Stimulated activated naive B cell treated with anti-CD40 and anti-IgM and Interleukin-4, amounts not matched to agents 10 μg/mL and 1 μg/mL and 100 μg/mL, for 72 hours (primary cell): ENCODE measurements around the gene PPEF2.
"Not testable (repeated sequence)": the region's sequence is repeated elsewhere in the genome, so short reads cannot be mapped to it uniquely, and the experiment has no call there.

Experiments used
- ATAC-seq, 2 donors: fragments of 150-1000 bp; cut with Tn5 transposase; replicated peaks; 2 replicates each; pipeline ENCODE4 v1.10.0; 2021; ENCODE audit warnings: moderate library complexity in 1 of 2
- DNase-seq: peaks from one replicate; pipeline ENCODE4 v3.0.0; 2021
- H3K27ac Mint-ChIP-seq: one replicate; pipeline ENCODE4 v1.8.0; 2022; ENCODE audit warnings: mild to moderate bottlenecking, mixed read lengths
- H3K27me3 Mint-ChIP-seq, 2 donors: one replicate each; pipeline ENCODE4 v1.8.0; 2022; ENCODE audit warnings: mixed read lengths in 2 of 2
- H3K36me3 Mint-ChIP-seq, 2 donors: one replicate each; pipeline ENCODE4 v1.8.0; 2022; ENCODE audit warnings: mixed read lengths in 2 of 2, mild to moderate bottlenecking in 1 of 2
- H3K4me1 Mint-ChIP-seq, 2 donors: one replicate each; pipeline ENCODE4 v1.8.0; 2022; ENCODE audit warnings: mixed read lengths in 2 of 2, mild to moderate bottlenecking in 1 of 2
- H3K4me3 Mint-ChIP-seq, 2 donors: one replicate each; pipeline ENCODE4 v1.8.0; 2022; ENCODE audit warnings: mild to moderate bottlenecking in 2 of 2, mixed read lengths in 2 of 2, moderate library complexity in 1 of 2
- H3K9me3 Mint-ChIP-seq, 2 donors: one replicate each; pipeline ENCODE4 v1.8.0; 2022; ENCODE audit warnings: mixed read lengths in 2 of 2, mild to moderate bottlenecking in 1 of 2

The PPEF2 gene, protein sequence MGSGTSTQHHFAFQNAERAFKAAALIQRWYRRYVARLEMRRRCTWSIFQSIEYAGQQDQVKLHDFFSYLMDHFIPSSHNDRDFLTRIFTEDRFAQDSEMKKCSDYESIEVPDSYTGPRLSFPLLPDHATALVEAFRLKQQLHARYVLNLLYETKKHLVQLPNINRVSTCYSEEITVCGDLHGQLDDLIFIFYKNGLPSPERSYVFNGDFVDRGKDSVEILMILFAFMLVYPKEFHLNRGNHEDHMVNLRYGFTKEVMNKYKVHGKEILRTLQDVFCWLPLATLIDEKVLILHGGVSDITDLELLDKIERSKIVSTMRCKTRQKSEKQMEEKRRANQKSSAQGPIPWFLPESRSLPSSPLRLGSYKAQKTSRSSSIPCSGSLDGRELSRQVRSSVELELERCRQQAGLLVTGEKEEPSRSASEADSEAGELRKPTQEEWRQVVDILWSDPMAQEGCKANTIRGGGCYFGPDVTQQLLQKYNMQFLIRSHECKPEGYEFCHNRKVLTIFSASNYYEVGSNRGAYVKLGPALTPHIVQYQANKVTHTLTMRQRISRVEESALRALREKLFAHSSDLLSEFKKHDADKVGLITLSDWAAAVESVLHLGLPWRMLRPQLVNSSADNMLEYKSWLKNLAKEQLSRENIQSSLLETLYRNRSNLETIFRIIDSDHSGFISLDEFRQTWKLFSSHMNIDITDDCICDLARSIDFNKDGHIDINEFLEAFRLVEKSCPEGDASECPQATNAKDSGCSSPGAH

DNA sequence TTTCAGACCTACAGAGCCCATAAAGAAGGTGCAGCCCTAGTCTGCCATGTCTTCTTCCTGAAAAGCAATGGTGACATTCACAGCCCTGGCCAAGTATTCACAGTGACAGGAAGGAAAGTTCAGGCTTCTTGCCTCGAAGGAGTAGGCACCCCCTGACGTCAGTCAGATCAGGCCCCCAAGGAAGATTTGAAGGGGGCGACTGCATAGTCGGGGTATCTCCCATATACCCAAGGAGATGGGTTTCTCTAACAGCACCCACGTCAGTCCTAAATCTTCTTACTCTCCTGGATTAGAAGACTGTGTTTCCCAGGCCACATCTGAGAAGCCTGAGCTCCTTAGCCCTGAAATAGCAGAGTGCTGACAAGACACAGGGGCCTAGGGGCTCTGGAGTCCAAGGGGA, at the start of gene PPEF2:
PPEF2 (minus strand) TSS at position 101 of the 400 bp plus-strand sequence. CDS start 6,127 bp downstream, outside the sequence.
- no peak for ATAC-seq

DNA sequence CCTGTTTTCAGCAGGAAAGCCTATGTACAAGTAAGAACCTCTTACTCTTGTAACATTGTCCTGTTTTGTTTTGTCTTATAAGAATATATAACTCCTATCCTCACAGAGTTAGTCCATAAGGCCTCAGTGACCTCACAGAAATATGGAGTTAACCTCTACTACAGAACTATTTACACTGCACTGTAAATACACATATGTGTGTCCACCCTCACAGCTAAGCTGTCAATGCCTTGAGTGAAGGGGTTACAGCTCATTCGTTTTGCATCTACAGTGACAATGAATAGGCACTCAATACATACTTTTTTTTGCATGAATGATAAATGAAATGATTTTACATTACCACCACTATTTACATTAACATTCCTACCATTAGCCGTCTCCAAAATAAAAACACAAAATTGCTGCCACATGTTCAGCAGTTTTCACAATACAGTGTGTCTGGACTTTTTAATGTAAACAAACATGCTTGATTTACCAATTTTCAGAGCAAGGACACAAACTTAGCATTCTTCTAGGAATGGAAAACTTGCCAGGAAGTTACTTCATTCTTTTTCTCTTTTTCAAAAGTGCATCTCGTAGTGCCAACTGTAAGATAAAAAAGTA, 48.1 kb upstream of the PPEF2 start:
- H3K27ac Mint-ChIP-seq = no peak overlapping the region
- H3K9me3 Mint-ChIP-seq = no peaks in the 10 kb centered on the region
- no peak for ATAC-seq
- no peak for DNase-seq
- no peak overlapping the region for H3K4me3 Mint-ChIP-seq
- H3K27me3 Mint-ChIP-seq = no peaks in the 10 kb centered on the region
- peaks cover 26 to 46% of the 10 kb centered on the region in 2 donors for H3K36me3 Mint-ChIP-seq
- peaks cover 10 to 18% of the 10 kb centered on the region in 2 donors for H3K4me1 Mint-ChIP-seq

More for the DNA sequence above, at the start of gene PPEF2:
- Mint-ChIP-seq H3K36me3 (peaks cover 0 to 3% of the 10 kb centered on the region in 2 donors), H3K4me3 (peak within 1 kb of the TSS in 1 of 2 donors; percentile 52), H3K4me1 (peaks cover 12 to 18% of the 10 kb centered on the region in 2 donors), H3K27me3 (peaks cover 13 to 15% of the 10 kb centered on the region in 2 donors), H3K27ac (peak within 1 kb of the TSS; percentile 60), H3K9me3 (peaks cover 2 to 4% of the 10 kb centered on the region in 2 donors)
- no peak for DNase-seq

DNA sequence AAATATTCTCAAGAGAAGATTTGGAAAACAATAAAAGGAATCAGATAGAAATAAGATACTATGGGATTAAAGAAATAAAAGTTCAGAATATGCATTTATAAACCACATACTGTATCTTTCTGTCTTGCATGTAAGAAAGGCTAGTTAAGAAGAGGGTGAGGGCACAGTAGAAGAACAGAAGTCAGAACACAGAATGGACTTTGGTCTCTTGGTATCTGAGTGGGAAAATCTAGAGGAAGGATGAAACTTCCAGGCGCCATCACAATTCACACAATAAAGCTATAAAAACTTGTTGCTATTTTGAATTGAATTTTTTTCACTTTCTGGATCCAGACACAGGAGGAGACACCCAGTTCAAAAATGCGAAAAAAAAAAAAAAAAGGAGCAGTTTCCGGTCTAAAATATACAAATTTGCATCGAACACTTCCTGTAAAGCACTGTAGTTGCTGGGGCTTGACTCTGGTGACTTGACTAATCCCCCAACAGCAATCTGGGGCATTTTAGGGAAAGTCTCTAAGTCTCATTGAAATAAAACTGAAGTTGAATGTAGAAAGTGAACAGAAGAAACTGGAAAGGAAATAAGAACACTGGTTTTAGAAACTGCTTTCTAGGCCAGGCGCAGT, 46.7 kb upstream of the PPEF2 start:
- H3K9me3 Mint-ChIP-seq = no peaks in the 10 kb centered on the region
- H3K27me3 Mint-ChIP-seq = no peaks in the 10 kb centered on the region
- H3K4me3 Mint-ChIP-seq = no peak overlapping the region
- H3K4me1 Mint-ChIP-seq = peaks cover 10 to 18% of the 10 kb centered on the region in 2 donors
- DNase-seq (no peak), ATAC-seq (peak; percentile 51 to 77)
- H3K36me3 Mint-ChIP-seq = peaks cover 26 to 37% of the 10 kb centered on the region in 2 donors
- H3K27ac Mint-ChIP-seq = no peak overlapping the region

DNA sequence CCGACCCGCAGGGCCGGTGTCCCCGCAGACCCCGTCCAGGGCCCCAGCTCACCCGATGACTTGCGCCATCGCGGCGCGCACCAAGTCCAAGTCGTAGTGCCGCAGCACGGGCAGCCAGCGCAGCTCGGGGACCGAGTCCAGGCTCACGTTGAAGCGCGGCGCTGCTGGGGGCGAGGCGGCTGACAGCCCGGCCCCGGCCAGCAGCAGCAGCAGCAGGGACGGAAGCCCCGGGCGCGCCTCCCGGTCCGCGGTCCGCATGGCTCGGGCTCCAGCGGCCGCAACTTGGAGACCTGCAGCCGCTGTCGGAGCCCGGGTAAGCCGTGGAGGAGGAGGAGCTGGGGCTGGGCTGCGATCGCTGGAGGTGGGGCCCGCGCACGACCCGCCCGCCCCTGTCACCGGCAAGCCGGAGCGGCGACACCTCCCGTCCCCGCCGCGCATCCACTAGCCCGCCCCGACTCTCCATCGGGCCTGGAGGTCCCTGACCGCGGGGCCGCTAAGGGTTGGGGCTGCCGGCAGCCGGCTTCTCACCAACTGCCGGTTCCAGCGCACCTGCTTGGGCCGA, 38.5 kb upstream of the PPEF2 start, which contains the start of gene NAAA:
NAAA (minus strand) TSS at position 322 of the 562 bp plus-strand sequence; CDS start at position 258, 64 bp downstream.
- Mint-ChIP-seq H3K9me3 (no peaks in the 10 kb centered on the region), H3K27ac (peak within 1 kb of the TSS; percentile 98), H3K27me3 (no peaks in the 10 kb centered on the region), H3K4me1 (peaks cover 2 to 22% of the 10 kb centered on the region in 2 donors), H3K36me3 (peaks cover 13 to 23% of the 10 kb centered on the region in 2 donors), H3K4me3 (peak within 1 kb of the TSS; percentile 95 to 97)
- DNase-seq = peak; percentile 81
- peak; percentile 80 to 81 for ATAC-seq

DNA sequence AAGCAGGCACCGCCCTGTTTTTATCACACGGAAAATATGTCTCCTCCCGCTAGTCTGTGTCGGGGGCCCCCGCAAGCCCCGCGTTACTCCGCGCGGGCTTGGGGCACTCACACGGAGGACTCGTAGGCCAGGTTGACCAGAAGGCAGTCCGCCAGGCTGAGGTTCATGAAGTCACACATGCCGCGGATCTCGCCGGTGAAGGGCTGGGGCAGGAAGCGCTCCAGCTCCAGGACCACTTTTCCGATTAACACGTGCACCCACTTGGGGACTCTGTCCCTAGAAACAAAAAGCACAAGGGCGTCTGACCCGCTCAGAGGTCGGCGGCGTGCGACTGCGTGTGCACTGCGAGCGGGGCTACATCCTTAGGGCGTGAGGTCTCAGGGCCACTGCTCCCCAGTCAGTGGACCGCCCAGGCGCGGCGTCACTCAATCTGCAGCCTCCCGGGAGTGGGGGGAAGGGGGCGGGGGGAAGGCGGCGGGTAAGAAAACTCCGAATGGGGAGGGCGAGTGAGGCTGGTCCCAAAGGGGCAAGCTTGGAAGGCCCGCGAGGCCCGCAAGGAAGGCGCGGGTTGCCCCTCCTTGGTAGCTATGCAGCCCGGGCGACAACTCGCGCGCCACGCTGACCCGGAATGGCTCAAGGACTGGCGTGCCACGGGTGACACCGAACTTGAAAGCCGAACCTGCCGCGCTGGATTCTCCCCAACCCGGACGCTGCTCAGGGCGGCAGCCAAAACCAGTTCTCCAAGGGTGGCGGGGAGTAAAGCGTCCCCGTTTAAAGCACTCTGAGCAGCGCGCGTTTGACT, 37.8 kb upstream of the PPEF2 start:
- peaks cover 12 to 20% of the 10 kb centered on the region in 2 donors for H3K36me3 Mint-ChIP-seq
- no peaks in the 10 kb centered on the region for H3K27me3 Mint-ChIP-seq
- H3K27ac Mint-ChIP-seq = peak overlapping the region; percentile 98
- ATAC-seq (peak; percentile 83 to 84), DNase-seq (peak; percentile 70)
- H3K4me3 Mint-ChIP-seq = peak overlapping the region; percentile 95 to 97
- peaks cover 2 to 22% of the 10 kb centered on the region in 2 donors for H3K4me1 Mint-ChIP-seq
- no peaks in the 10 kb centered on the region for H3K9me3 Mint-ChIP-seq

DNA sequence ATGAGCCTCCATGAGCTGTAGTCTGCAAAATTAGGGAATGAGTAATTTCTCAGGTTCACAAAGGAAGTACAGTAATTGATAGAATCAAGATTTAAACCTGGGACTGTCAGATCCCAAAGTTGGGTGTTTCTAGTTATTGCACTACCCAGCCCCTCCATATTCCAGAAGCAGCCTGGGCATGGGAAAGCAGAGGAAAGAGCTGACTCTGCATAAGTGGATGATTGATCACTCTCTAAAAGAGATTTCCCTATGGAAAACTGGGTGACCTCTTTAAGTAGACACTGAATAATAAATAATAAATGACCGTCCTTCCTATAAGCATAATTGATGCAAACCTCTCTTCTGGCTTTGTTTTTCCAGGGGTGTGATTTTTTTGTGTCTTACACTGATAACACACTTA, 33.4 kb upstream of the PPEF2 start:
- Mint-ChIP-seq H3K4me1 (peaks cover 3 to 17% of the 10 kb centered on the region in 2 donors), H3K27ac (no peak overlapping the region), H3K4me3 (no peak overlapping the region), H3K9me3 (no peaks in the 10 kb centered on the region), H3K36me3 (peaks cover 15 to 28% of the 10 kb centered on the region in 2 donors), H3K27me3 (no peaks in the 10 kb centered on the region)
- ATAC-seq (no peak), DNase-seq (no peak)

DNA sequence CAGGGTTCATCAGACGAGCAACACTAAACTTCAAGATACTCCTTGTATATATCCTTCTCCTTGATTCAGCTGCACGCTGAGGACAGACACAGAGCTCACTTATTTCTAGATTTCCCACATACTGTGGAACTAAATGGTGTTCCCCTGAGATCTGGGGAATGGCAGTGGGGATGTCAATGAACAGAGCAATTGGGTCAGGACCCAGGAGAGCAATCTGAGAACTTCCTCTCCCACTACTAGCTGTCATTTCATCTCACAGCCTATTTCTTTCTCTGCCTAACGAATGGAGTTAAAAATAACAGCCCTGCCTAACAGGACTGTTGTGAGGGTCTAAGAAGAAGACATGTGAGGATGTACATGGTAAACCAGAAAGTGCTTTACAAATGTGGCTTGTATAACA, 27.9 kb upstream of the PPEF2 start:
- no peaks in the 10 kb centered on the region for H3K9me3 Mint-ChIP-seq
- H3K27ac Mint-ChIP-seq = no peak overlapping the region
- no peak for DNase-seq
- H3K4me3 Mint-ChIP-seq = no peak overlapping the region
- H3K4me1 Mint-ChIP-seq = peaks cover 4 to 7% of the 10 kb centered on the region in 2 donors
- H3K36me3 Mint-ChIP-seq = peaks cover 26 to 34% of the 10 kb centered on the region in 2 donors
- H3K27me3 Mint-ChIP-seq = no peaks in the 10 kb centered on the region
- ATAC-seq = no peak

DNA sequence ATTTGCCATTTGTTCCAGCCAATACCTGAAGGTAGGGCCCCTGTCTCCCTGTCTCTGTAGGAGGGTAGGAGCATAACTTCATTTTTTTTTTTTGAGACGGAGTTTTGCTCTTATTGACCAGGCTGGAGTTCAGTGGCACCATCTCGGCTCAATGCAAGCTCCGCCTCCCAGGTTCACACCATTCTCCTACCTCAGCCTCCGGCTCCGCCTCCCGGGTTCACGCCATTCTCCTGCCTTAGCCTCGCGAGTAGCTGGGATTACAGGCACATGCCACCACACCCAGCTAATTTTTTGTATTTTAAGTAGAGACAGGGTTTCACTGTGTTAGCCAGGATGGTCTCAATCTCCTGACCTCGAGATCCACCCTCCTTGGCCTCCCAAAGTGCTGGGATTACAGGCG, 22.7 kb upstream of the PPEF2 start:
- not testable (repeated sequence) for DNase-seq, H3K27ac Mint-ChIP-seq, ATAC-seq, H3K9me3 Mint-ChIP-seq, H3K4me1 Mint-ChIP-seq, H3K4me3 Mint-ChIP-seq, H3K27me3 Mint-ChIP-seq
- H3K36me3 Mint-ChIP-seq = peaks cover 42 to 57% of the 10 kb centered on the region in 2 donors

DNA sequence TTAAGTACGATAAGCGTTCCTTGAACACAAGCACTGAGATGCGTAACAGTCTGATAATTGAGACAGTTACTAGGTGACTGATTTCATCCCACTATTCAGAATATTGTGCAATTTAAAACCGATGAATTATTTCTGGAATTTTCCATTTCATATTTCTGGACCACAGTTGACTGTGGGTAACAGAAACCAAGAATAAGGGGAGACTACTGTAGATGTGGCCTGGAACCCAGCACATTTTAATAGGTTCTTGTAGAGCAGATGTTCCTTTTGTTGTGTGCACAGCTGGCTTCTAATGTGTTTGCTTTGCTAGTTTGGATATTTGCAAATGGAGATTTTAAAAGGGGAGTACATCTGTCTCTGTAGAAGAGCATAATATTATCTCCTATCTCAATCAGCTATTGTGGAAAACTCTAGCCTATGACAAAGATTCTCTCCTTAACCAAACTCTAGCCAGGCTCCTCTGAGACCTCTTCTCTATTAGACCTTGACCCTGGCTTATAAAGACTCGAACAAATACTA, 22.1 kb upstream of the PPEF2 start:
- DNase-seq (no peak), ATAC-seq (no peak)
- no peak overlapping the region for H3K4me3 Mint-ChIP-seq
- H3K27me3 Mint-ChIP-seq = no peaks in the 10 kb centered on the region
- no peak overlapping the region for H3K27ac Mint-ChIP-seq
- H3K36me3 Mint-ChIP-seq = peaks cover 40 to 57% of the 10 kb centered on the region in 2 donors
- peaks cover 2 to 7% of the 10 kb centered on the region in 2 donors for H3K4me1 Mint-ChIP-seq
- no peaks in the 10 kb centered on the region for H3K9me3 Mint-ChIP-seq

DNA sequence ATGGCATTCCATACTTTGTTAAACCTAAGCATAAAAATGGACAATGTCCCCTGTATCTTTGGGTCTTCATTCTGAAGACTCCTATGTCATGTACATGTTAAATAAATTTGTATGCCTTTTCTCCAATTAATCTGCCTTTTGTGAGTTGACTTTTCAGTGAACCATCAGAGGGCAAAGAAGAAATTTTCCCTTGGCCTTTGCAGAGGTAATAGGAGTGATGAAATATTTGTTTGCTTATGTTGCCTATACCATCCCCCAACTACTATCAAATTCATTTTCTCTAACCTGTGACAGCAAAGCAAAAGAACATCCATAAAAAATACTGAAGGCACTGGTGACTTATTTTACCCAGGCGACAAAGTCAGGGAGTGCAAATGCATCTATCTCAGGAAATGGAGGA, 20.3 kb upstream of the PPEF2 start:
- ATAC-seq (no peak), DNase-seq (no peak)
- no peaks in the 10 kb centered on the region for H3K4me1 Mint-ChIP-seq
- H3K9me3 Mint-ChIP-seq = no peaks in the 10 kb centered on the region
- no peaks in the 10 kb centered on the region for H3K27me3 Mint-ChIP-seq
- no peak overlapping the region for H3K4me3 Mint-ChIP-seq
- H3K27ac Mint-ChIP-seq = no peak overlapping the region
- H3K36me3 Mint-ChIP-seq = peaks cover 39 to 54% of the 10 kb centered on the region in 2 donors

DNA sequence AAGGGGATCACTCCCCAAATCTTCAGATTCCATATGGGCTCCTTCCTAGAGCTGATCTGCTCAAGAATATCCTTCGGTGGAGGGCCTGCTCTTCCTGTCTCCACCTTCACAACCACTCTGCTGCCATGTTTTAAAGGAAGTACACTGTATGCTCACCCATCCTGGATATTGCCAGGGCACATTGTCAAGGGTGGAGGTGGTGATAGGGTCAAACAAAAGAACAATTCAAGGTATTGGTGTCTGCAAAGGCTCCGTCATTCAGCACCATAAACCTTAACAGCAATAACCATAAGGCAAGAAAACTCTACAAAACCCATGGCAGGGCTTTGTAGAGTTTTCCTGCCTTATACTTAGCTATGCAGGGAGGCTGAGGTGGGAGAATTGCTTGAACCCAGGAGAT, 19.7 kb upstream of the PPEF2 start:
- no peak for DNase-seq
- ATAC-seq = no peak
- no peaks in the 10 kb centered on the region for H3K27me3 Mint-ChIP-seq
- H3K27ac Mint-ChIP-seq = no peak overlapping the region
- H3K9me3 Mint-ChIP-seq = no peaks in the 10 kb centered on the region
- no peaks in the 10 kb centered on the region for H3K4me1 Mint-ChIP-seq
- no peak overlapping the region for H3K4me3 Mint-ChIP-seq
- H3K36me3 Mint-ChIP-seq = peaks cover 39 to 50% of the 10 kb centered on the region in 2 donors

DNA sequence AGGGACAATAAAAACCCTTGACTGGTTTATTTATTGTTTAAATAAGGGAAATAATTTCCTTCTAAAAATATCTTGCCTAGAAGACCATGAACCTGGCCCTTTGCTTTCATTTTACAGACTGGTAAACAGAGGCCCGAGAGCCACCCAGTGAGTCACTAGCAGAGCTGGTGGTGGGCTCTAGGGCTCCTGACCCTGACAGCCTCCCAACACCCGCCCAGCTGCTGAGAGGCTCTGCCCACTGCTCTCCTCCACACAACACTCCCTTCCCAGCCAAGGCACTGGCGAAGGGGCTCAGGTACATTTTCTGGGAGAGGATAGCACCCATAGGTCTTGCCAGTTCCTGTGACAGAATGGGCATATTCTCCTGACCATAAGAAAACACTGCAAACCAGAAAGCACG, 18.1 kb upstream of the PPEF2 start:
- H3K36me3 Mint-ChIP-seq = peaks cover 37 to 52% of the 10 kb centered on the region in 2 donors

DNA sequence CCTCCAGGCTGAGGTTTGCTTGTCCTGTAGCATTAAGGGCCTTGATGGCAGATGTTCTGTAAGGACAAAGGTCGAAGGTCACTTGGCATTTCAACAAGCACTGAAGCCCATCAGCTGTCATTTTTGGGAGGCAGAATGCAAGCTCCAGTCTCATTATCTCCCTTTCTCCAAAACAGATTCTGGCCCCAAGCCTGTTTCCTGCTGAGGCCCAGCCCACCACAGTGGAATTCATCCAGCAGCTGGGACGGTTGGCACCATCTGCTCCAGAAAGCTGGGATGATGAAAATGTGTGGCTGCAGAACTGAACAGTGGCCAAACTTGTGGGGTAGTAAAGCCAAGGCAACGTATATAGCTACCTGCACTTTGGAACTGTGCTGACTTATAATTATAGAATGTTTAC, 17.7 kb upstream of the PPEF2 start:
- DNase-seq (no peak), ATAC-seq (no peak)
- Mint-ChIP-seq H3K9me3 (no peaks in the 10 kb centered on the region), H3K27ac (no peak overlapping the region), H3K4me1 (no peaks in the 10 kb centered on the region), H3K36me3 (peaks cover 33 to 48% of the 10 kb centered on the region in 2 donors), H3K27me3 (no peaks in the 10 kb centered on the region), H3K4me3 (no peak overlapping the region)

More for the DNA sequence above, 18.1 kb upstream of the PPEF2 start:
- Mint-ChIP-seq H3K4me3 (no peak overlapping the region), H3K9me3 (no peaks in the 10 kb centered on the region), H3K27ac (no peak overlapping the region), H3K4me1 (no peaks in the 10 kb centered on the region), H3K27me3 (no peaks in the 10 kb centered on the region)
- no peak for DNase-seq
- ATAC-seq = no peak
